Activated naive CD8-positive, alpha-beta T cell treated with anti-CD3 and anti-CD28 coated beads, Interleukin-2, amount 50 U/mL, for 16 hours (primary cell): Measurements from ENCODE around the gene NT5C3B.
"Not testable (repeated sequence)": the region's sequence is repeated elsewhere in the genome, so short reads cannot be mapped to it uniquely, and the experiment has no call there.

Experiments
- DNase-seq: peaks from one replicate; pipeline ENCODE4 v3.0.0-alpha.2; 2020; ENCODE audit warnings: low read depth, low spot score

NT5C3B gene

GRCh38 chr17:41835800-41836549, at the start of gene NT5C3B:
TSS of gene NT5C3B (minus strand) at chr17:41836232. CDS start at chr17:41836193, 39 bp downstream.
- no peak for DNase-seq

GRCh38 chr17:41885733-41886132, 49.7 kb upstream of the NT5C3B start:
- no peak for DNase-seq

GRCh38 chr17:41882756-41883155, 46.7 kb upstream of the NT5C3B start:
- no peak for DNase-seq

GRCh38 chr17:41880130-41880529, 44.1 kb upstream of the NT5C3B start:
- DNase-seq: no peak

- not testable (repeated sequence) for DNase-seq
Measured at GRCh38 chr17:41874293-41874670, 38.2 kb upstream of the NT5C3B start.

- no peak for DNase-seq
Measured at GRCh38 chr17:41873559-41874292, 37.7 kb upstream of the NT5C3B start.

GRCh38 chr17:41871789-41872188, 35.8 kb upstream of the NT5C3B start:
- no peak for DNase-seq

- no peak for DNase-seq
Measured at GRCh38 chr17:41870627-41871026, 34.6 kb upstream of the NT5C3B start.

- DNase-seq: no peak
Measured at GRCh38 chr17:41870097-41870496, 34.1 kb upstream of the NT5C3B start.

- DNase-seq: no peak
Measured at GRCh38 chr17:41869426-41869825, 33.4 kb upstream of the NT5C3B start.

- DNase-seq: no peak
Measured at GRCh38 chr17:41868568-41868967, 32.5 kb upstream of the NT5C3B start.

GRCh38 chr17:41865596-41865893, 29.5 kb upstream of the NT5C3B start:
- no peak for DNase-seq

GRCh38 chr17:41864836-41865595, 29.0 kb upstream of the NT5C3B start, which contains the start of gene KLHL11:
TSS of gene KLHL11 (minus strand) at chr17:41865423. CDS start at chr17:41865370, 53 bp downstream.
- peak; percentile 68 for DNase-seq

- no peak for DNase-seq
Measured at GRCh38 chr17:41864498-41864835, 28.4 kb upstream of the NT5C3B start.

- no peak for DNase-seq
Measured at GRCh38 chr17:41863074-41863848, 27.2 kb upstream of the NT5C3B start.

- DNase-seq: no peak
Measured at GRCh38 chr17:41860254-41860931, 24.4 kb upstream of the NT5C3B start.

- DNase-seq: not testable (repeated sequence)
Measured at GRCh38 chr17:41851382-41851781, 15.3 kb upstream of the NT5C3B start.

- no peak for DNase-seq
Measured at GRCh38 chr17:41849251-41849990, 13.4 kb upstream of the NT5C3B start.

GRCh38 chr17:41848788-41849187, 12.8 kb upstream of the NT5C3B start:
- no peak for DNase-seq

- no peak for DNase-seq
Measured at GRCh38 chr17:41844971-41845370, 8.9 kb upstream of the NT5C3B start.
